Adrenal gland (tissue), 5 donors: Measurements from ENCODE around the gene SLC22A5.

Source experiments
- CTCF ChIP-seq, 6 experiments: fragments of 450-650 bp in 4 of 6; fragments of 200-600 bp in 2 of 6; sonication (generic) in 1 of 6; IDR thresholded peaks; 1 replicate in 5 of 6; 2 replicates in 1 of 6; pipeline versions ENCODE4 v1.5.1 to v1.8.0; 2016 to 2021; ENCODE audit warnings: antibody characterized with exemption in 6 of 6, mild to moderate bottlenecking in 2 of 6, moderate library complexity in 1 of 6
- POLR2A ChIP-seq, 2 donors: fragments of 450-650 bp; IDR thresholded peaks; one replicate each; pipeline ENCODE4 v1.6.1; 2017; ENCODE audit warnings: antibody characterized with exemption in 2 of 2, mild to moderate bottlenecking in 2 of 2, moderate library complexity in 1 of 2
- donor health status: DM: no; HTN: no; CAD: no.

GRCh38 chr5:132416306-132417009 lies 46.9 kb downstream of the SLC22A5 start:
- no peak for TF ChIP-seq CTCF (IDR thresholded peaks at IDR 0.05)
- TF ChIP-seq POLR2A (IDR thresholded peaks at IDR 0.05): no peak
